22Rv1 (cell line): ENCODE measurements around the gene XPO5.

Source experiments
- ZFX ChIP-seq: fragments of 450-650 bp; IDR thresholded peaks from 2 replicates; pipeline ENCODE4 v1.6.1; 2017; ENCODE audit warnings: antibody characterized with exemption, borderline replicate concordance
- TF ChIP-seq, protein P1 (sequence below): fragments of 450-650 bp; IDR thresholded peaks from 2 replicates; pipeline ENCODE4 v1.5.1; 2017; ENCODE audit warnings: mild to moderate bottlenecking

DNA sequence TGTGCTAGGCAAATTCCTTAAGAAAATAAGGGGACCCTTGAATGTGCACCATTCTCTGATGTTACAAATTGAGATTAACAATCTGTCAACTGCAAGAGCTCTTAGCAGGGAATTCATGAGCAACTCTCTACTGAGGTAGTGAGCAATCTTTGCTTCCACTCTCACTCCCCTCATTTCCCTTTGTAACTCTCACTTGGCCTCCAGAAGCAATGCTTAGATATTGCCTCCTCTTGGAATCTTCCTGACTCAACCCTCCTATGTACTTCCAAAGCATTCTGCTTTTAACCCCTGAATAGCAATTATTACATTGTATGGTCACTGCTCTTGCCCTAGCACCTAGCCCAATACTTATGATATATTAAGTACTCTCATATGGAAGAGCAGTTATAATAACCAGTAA, 16.5 kb downstream of the XPO5 start:
- TF ChIP-seq, protein P1, sequence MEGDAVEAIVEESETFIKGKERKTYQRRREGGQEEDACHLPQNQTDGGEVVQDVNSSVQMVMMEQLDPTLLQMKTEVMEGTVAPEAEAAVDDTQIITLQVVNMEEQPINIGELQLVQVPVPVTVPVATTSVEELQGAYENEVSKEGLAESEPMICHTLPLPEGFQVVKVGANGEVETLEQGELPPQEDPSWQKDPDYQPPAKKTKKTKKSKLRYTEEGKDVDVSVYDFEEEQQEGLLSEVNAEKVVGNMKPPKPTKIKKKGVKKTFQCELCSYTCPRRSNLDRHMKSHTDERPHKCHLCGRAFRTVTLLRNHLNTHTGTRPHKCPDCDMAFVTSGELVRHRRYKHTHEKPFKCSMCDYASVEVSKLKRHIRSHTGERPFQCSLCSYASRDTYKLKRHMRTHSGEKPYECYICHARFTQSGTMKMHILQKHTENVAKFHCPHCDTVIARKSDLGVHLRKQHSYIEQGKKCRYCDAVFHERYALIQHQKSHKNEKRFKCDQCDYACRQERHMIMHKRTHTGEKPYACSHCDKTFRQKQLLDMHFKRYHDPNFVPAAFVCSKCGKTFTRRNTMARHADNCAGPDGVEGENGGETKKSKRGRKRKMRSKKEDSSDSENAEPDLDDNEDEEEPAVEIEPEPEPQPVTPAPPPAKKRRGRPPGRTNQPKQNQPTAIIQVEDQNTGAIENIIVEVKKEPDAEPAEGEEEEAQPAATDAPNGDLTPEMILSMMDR, result no peak
- TF ChIP-seq ZFX, result no peak
